CD14-positive monocyte (primary cell): ENCODE results near the gene SPEF2. TPM values are rescaled to one million over a fixed set of nuclear protein-coding genes. Genes with fewer than 3 reads are reported as not detected.

Experiments used
- DNase-seq, 3 donors: peaks; one replicate each; pipeline ENCODE4 v3.0.0-alpha.2; 2011 to 2022
- H2AFZ ChIP-seq: 2 replicates; pipeline ENCODE4 v1.6.0; 2012; ENCODE audit warnings: mild to moderate bottlenecking, low read depth, low read length, inconsistent platforms; ENCODE audit not compliant: insufficient read depth, poor library complexity, severe bottlenecking
- H3K27ac ChIP-seq, 2 donors: 1 replicate in 1 of 2; 2 replicates in 1 of 2; pipeline ENCODE4 v1.5.1; 2012 to 2013; ENCODE audit warnings: low read length in 2 of 2, control low read depth in 1 of 2, inconsistent platforms in 1 of 2, low read depth in 1 of 2, mild to moderate bottlenecking in 1 of 2
- H3K27me3 ChIP-seq, 2 donors: one replicate each; pipeline versions ENCODE4 v1.6.0 to v1.6.1; 2011 to 2013; ENCODE audit warnings: low read length in 2 of 2; ENCODE audit not compliant: control insufficient read depth in 2 of 2, insufficient read depth in 2 of 2
- H3K36me3 ChIP-seq, 2 donors: replicated peaks in 1 of 2; 1 replicate in 1 of 2; 2 replicates in 1 of 2; pipeline versions ENCODE4 v1.5.1 to v1.6.1; 2012 to 2013; ENCODE audit warnings: low read length in 2 of 2, control low read depth in 1 of 2, inconsistent platforms in 1 of 2, mild to moderate bottlenecking in 1 of 2; ENCODE audit not compliant: insufficient read depth in 2 of 2, control insufficient read depth in 1 of 2
- H3K4me1 ChIP-seq, 2 donors: 1 replicate in 1 of 2; 2 replicates in 1 of 2; pipeline versions ENCODE4 v1.5.1 to v1.6.1; 2012 to 2013; ENCODE audit warnings: low read length in 2 of 2, control low read depth in 1 of 2, inconsistent platforms in 1 of 2, mild to moderate bottlenecking in 1 of 2, moderate library complexity in 1 of 2; ENCODE audit not compliant: insufficient read depth in 2 of 2, control insufficient read depth in 1 of 2
- H3K4me2 ChIP-seq: replicated peaks from 2 replicates; pipeline ENCODE3; 2012; ENCODE audit warnings: low read length, moderate library complexity, mild to moderate bottlenecking; ENCODE audit not compliant: poor library complexity, severe bottlenecking; ENCODE audit errors: extremely low read depth
- H3K4me3 ChIP-seq, 3 experiments: fragments of 200-600 bp in 1 of 3; sonication (generic) in 1 of 3; replicated peaks in 1 of 3; 1 replicate in 2 of 3; 2 replicates in 1 of 3; pipeline ENCODE4 v1.5.1; 2011 to 2013; ENCODE audit warnings: low read length in 3 of 3, mild to moderate bottlenecking in 3 of 3, control low read depth in 2 of 3, low read depth in 2 of 3, inconsistent platforms in 1 of 3, moderate library complexity in 1 of 3
- H3K79me2 ChIP-seq: 2 replicates; pipeline ENCODE4 v1.6.0; 2012; ENCODE audit warnings: mild to moderate bottlenecking, control low read depth, inconsistent platforms, low read length, moderate library complexity; ENCODE audit not compliant: insufficient read depth
- H3K9ac ChIP-seq: 2 replicates; pipeline ENCODE4 v1.6.0; 2017; ENCODE audit warnings: low read length, mild to moderate bottlenecking; ENCODE audit not compliant: insufficient read depth, poor library complexity, severe bottlenecking
- H3K9me3 ChIP-seq, 2 donors: replicated peaks in 1 of 2; 1 replicate in 1 of 2; 2 replicates in 1 of 2; pipeline versions ENCODE4 v1.5.1 to v1.6.1; 2012 to 2013; ENCODE audit warnings: low read length in 2 of 2, control low read depth in 1 of 2; ENCODE audit not compliant: control insufficient read depth in 1 of 2, insufficient read depth in 1 of 2
- H4K20me1 ChIP-seq: 2 replicates; pipeline ENCODE4 v1.6.0; 2012; ENCODE audit warnings: mild to moderate bottlenecking, low read length, control low read depth, moderate library complexity; ENCODE audit not compliant: insufficient read depth
- H3K27ac Mint-ChIP-seq, 7 donors: one replicate each; pipeline ENCODE4 v1.8.0; 2020; ENCODE audit warnings: mild to moderate bottlenecking in 7 of 7, mixed read lengths in 7 of 7, moderate library complexity in 6 of 7, inconsistent platforms in 2 of 7
- H3K27me3 Mint-ChIP-seq, 3 donors: one replicate each; pipeline ENCODE4 v1.8.0; 2021 to 2022; ENCODE audit warnings: low read depth in 3 of 3, mild to moderate bottlenecking in 3 of 3, mixed read lengths in 3 of 3, moderate library complexity in 3 of 3, inconsistent platforms in 1 of 3
- H3K36me3 Mint-ChIP-seq, 2 donors: one replicate each; pipeline ENCODE4 v1.8.0; 2020; ENCODE audit warnings: mixed read lengths in 2 of 2, inconsistent platforms in 1 of 2, mild to moderate bottlenecking in 1 of 2
- H3K4me1 Mint-ChIP-seq: one replicate; pipeline ENCODE4 v1.8.0; 2020; ENCODE audit warnings: mild to moderate bottlenecking, mixed read lengths
- H3K4me3 Mint-ChIP-seq, 2 donors: one replicate each; pipeline ENCODE4 v1.8.0; 2020; ENCODE audit warnings: mild to moderate bottlenecking in 2 of 2, mixed read lengths in 2 of 2, moderate library complexity in 1 of 2
- H3K9me3 Mint-ChIP-seq, 7 donors: one replicate each; pipeline ENCODE4 v1.8.0; 2020 to 2022; ENCODE audit warnings: mixed read lengths in 7 of 7, mild to moderate bottlenecking in 6 of 7, moderate library complexity in 6 of 7, inconsistent platforms in 2 of 7
- CTCF ChIP-seq: fragments of 200-600 bp; IDR thresholded peaks from one replicate; pipeline ENCODE4 v1.8.0; 2022; ENCODE audit warnings: antibody characterized with exemption, mild to moderate bottlenecking
- WGBS: methylation state at CpG from one replicate; pipeline ENCODE4 v1.1.5; 2013; ENCODE audit warnings: missing lambda C conversion rate; ENCODE audit not compliant: insufficient coverage; 5-methylcytosine and 5-hydroxymethylcytosine counted together
- intact Hi-C, 2 donors: fragments of 100-400 bp; cut with micrococcal nuclease; formaldehyde crosslinking; loops; one replicate each; pipeline versions ENCODE4 v1.15.0 to v1.15.1; 2023
- polyA plus RNA-seq, 3 donors: library from polyadenylated mRNA; depleted of rRNA in 1 of 3; unstranded in 2 of 3; stranded (reverse) in 1 of 3; fragments of 300-500 nt in 2 of 3; fragments of >200 nt in 1 of 3; fragmentation: Illumina TruSeq in 2 of 3; gene quantifications; 1 replicate in 2 of 3; 2 replicates in 1 of 3; pipeline ENCODE4 v1.2.3, GENCODE V29; 2012 to 2021

SPEF2 gene
- polyA plus RNA-seq, 3 donors = 0.46 to 0.96 (median 0.48) TPM

- Histone ChIP-seq H3K79me2 (no peaks in the 10 kb centered on the region), H3K4me1 (peaks cover 18 to 24% of the 10 kb centered on the region in 2 donors), H3K4me3 (no peak overlapping the region), H3K9ac (no peak overlapping the region), H3K27me3 (no peaks in the 10 kb centered on the region), H2AFZ (no peak overlapping the region), H3K36me3 (no peaks in the 10 kb centered on the region), H3K9me3 (no peaks in the 10 kb centered on the region), H3K27ac (no peak overlapping the region), H4K20me1 (no peaks in the 10 kb centered on the region), H3K4me2 (no peak overlapping the region)
- no peak for TF ChIP-seq CTCF
- H3K27me3 Mint-ChIP-seq = no peaks in the 10 kb centered on the region
- H3K4me3 Mint-ChIP-seq = no peak overlapping the region
- H3K27ac Mint-ChIP-seq = peak overlapping the region in 3 of 7 donors; percentile 24 to 78 (median 38)
- H3K9me3 Mint-ChIP-seq = peaks cover 0 to 3% (median 0%) of the 10 kb centered on the region in 7 donors
- H3K4me1 Mint-ChIP-seq = peaks cover 32% of the 10 kb centered on the region
- intact Hi-C loops = no loop called here
- H3K36me3 Mint-ChIP-seq = no peaks in the 10 kb centered on the region
- WGBS = 53% methylated on average over 3 of the region's 3 CpGs
- peak; percentile 9 to 55 (median 27) for DNase-seq
Measured at GRCh38 chr5:35853631-35854030, 236.0 kb downstream of the SPEF2 start.

- Mint-ChIP-seq H3K4me1 (peaks cover 32% of the 10 kb centered on the region), H3K9me3 (peaks cover 0 to 3% (median 0%) of the 10 kb centered on the region in 7 donors), H3K4me3 (no peak overlapping the region), H3K27ac (peak overlapping the region in 1 of 7 donors; percentile 2), H3K36me3 (no peaks in the 10 kb centered on the region), H3K27me3 (peaks cover 0 to under 1% (median 0%) of the 10 kb centered on the region in 3 donors)
- H3K4me1 ChIP-seq = peaks cover 18 to 24% of the 10 kb centered on the region in 2 donors
- H3K9me3 ChIP-seq = no peaks in the 10 kb centered on the region
- no peak for TF ChIP-seq CTCF
- no peaks in the 10 kb centered on the region for H3K36me3 ChIP-seq
- no peak overlapping the region for H3K27ac ChIP-seq
- DNase-seq = no peak
- 83% methylated on average over 1 of the region's 1 CpG for WGBS
- H3K79me2 ChIP-seq = no peaks in the 10 kb centered on the region
- no peak overlapping the region for H3K4me3 ChIP-seq
- intact Hi-C loops = no loop called here
- no peak overlapping the region for H3K9ac ChIP-seq
- H2AFZ ChIP-seq = no peak overlapping the region
- no peaks in the 10 kb centered on the region for H3K27me3 ChIP-seq
- no peaks in the 10 kb centered on the region for H4K20me1 ChIP-seq
- H3K4me2 ChIP-seq = no peak overlapping the region
Measured at GRCh38 chr5:35854248-35854647, 236.6 kb downstream of the SPEF2 start.
